Measurements from ENCODE around the gene ACVR2B.
A peak's percentile ranks its signal among the peaks of the same experiment; 100 is the strongest.

Gene ACVR2B

GRCh38 chr3:38488949-38489348 lies 35.3 kb downstream of the ACVR2B start:
- DNase-seq (ENCODE audit: low spot score), result no peak

- no peak for DNase-seq (ENCODE audit: low spot score)
Observed at GRCh38 chr3:38489766-38490165, 36.1 kb downstream of the ACVR2B start.

GRCh38 chr3:38490281-38491030 lies 36.8 kb downstream of the ACVR2B start:
- DNase-seq (ENCODE audit: low spot score), result no peak

- no peak for DNase-seq (ENCODE audit: low spot score)
Observed at GRCh38 chr3:38491215-38491614, 37.5 kb downstream of the ACVR2B start.

GRCh38 chr3:38493031-38493430 lies 39.3 kb downstream of the ACVR2B start:
- peak; percentile 45 for DNase-seq (ENCODE audit: low spot score)

GRCh38 chr3:38496131-38496910 lies 42.6 kb downstream of the ACVR2B start, which contains the start of gene EXOG:
TSS of gene EXOG (plus strand) at chr3:38496340. CDS start at chr3:38496368, 28 bp downstream.
- peak; percentile 91 for DNase-seq (ENCODE audit: low spot score)

- peak; percentile 7 for DNase-seq (ENCODE audit: low spot score)
Observed at GRCh38 chr3:38497031-38497430, 43.3 kb downstream of the ACVR2B start.

- DNase-seq (ENCODE audit: low spot score), result no peak
Observed at GRCh38 chr3:38500688-38501417, 47.2 kb downstream of the ACVR2B start.

- DNase-seq (ENCODE audit: low spot score), result no peak
Observed at GRCh38 chr3:38507120-38507519, 53.4 kb downstream of the ACVR2B start.

- DNase-seq (ENCODE audit: low spot score), result no peak
Observed at GRCh38 chr3:38509732-38510131, 56.0 kb downstream of the ACVR2B start.

GRCh38 chr3:38510631-38511030 lies 56.9 kb downstream of the ACVR2B start:
- DNase-seq (ENCODE audit: low spot score), result no peak

GRCh38 chr3:38511546-38511945 lies 57.9 kb downstream of the ACVR2B start:
- no peak for DNase-seq (ENCODE audit: low spot score)

- DNase-seq (ENCODE audit: low spot score), result no peak
Observed at GRCh38 chr3:38515367-38515766, 61.7 kb downstream of the ACVR2B start.

GRCh38 chr3:38516669-38517068 lies 63.0 kb downstream of the ACVR2B start:
- peak; percentile 21 for DNase-seq (ENCODE audit: low spot score)

GRCh38 chr3:38519000-38519399 lies 65.3 kb downstream of the ACVR2B start:
- DNase-seq (ENCODE audit: low spot score), result no peak

- no peak for DNase-seq (ENCODE audit: low spot score)
Observed at GRCh38 chr3:38519651-38520050, 66.0 kb downstream of the ACVR2B start.

- peak; percentile 73 for DNase-seq (ENCODE audit: low spot score)
Observed at GRCh38 chr3:38521391-38521987, 67.8 kb downstream of the ACVR2B start.

- no peak for DNase-seq (ENCODE audit: low spot score)
Observed at GRCh38 chr3:38522002-38522401, 68.3 kb downstream of the ACVR2B start.

- no peak for DNase-seq (ENCODE audit: low spot score)
Observed at GRCh38 chr3:38524141-38524739, 70.5 kb downstream of the ACVR2B start.

GRCh38 chr3:38526792-38527191 lies 73.1 kb downstream of the ACVR2B start:
- no peak for DNase-seq (ENCODE audit: low spot score)

- DNase-seq (ENCODE audit: low spot score), result peak; percentile 19
Observed at GRCh38 chr3:38528457-38528856, 74.8 kb downstream of the ACVR2B start.

- no peak for DNase-seq (ENCODE audit: low spot score)
Observed at GRCh38 chr3:38532529-38532928, 78.8 kb downstream of the ACVR2B start.

All from kidney tubule cell (primary cell).